Measurements from ENCODE around the gene ERG28. TPM values are rescaled to one million over a fixed set of nuclear protein-coding genes. Genes with fewer than 3 reads are reported as not detected.
"Not testable (repeated sequence)": the region's sequence is repeated elsewhere in the genome, so short reads cannot be mapped to it uniquely, and the experiment has no call there.

Gene ERG28
- total RNA-seq, 2 experiments from 2014 or later, result 13.4 to 14.9 TPM

GRCh38 chr14:75607044-75607443 lies 53.6 kb downstream of the ERG28 start:
- Mint-ChIP-seq H3K27me3 (no peaks in the 10 kb centered on the region), H3K4me3 (no peak overlapping the region), H3K27ac (no peak overlapping the region), H3K36me3 (ENCODE audit: low read depth) (peaks cover 2% of the 10 kb centered on the region), H3K4me1 (ENCODE audit: low read depth) (no peaks in the 10 kb centered on the region), H3K9me3 (peaks cover 9% of the 10 kb centered on the region)
- intact Hi-C loops (cut with micrococcal nuclease), result no loop called here
- TF ChIP-seq, protein P1, sequence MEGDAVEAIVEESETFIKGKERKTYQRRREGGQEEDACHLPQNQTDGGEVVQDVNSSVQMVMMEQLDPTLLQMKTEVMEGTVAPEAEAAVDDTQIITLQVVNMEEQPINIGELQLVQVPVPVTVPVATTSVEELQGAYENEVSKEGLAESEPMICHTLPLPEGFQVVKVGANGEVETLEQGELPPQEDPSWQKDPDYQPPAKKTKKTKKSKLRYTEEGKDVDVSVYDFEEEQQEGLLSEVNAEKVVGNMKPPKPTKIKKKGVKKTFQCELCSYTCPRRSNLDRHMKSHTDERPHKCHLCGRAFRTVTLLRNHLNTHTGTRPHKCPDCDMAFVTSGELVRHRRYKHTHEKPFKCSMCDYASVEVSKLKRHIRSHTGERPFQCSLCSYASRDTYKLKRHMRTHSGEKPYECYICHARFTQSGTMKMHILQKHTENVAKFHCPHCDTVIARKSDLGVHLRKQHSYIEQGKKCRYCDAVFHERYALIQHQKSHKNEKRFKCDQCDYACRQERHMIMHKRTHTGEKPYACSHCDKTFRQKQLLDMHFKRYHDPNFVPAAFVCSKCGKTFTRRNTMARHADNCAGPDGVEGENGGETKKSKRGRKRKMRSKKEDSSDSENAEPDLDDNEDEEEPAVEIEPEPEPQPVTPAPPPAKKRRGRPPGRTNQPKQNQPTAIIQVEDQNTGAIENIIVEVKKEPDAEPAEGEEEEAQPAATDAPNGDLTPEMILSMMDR (IDR thresholded peaks at IDR 0.05), result no peak
- DNase-seq (no peak), ATAC-seq (no peak)
- ChIA-PET CTCF (interaction anchor here (0.6 to 1.1 kb wide), 2 partner anchors 103 to 1004 kb away, joined by 3 to 4 read pairs; no protein-coding TSS in a partner anchor), POLR2A (no interaction called here)

DNA sequence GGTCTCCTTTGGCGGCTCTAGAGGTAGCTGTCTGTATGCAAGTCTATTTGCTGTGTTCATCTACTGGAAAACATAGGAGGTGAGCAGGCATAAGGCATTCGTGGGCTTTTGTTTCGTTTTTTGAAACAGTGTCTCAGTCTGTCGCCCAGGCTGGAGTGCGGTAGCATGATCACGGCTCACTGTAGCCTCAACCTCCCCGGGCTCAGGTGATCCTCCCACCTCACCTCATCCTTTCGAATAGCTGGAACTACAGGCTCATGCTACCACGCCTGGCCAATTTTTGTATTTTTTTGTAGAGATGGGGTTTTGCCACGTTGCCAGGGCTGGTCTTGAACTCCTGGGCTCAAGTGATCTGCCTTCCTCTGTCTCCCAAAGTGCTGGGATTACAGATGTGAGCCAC lies 54.8 kb downstream of the ERG28 start:
- H3K4me1 Mint-ChIP-seq (ENCODE audit: low read depth), result no peaks in the 10 kb centered on the region
- H3K36me3 Mint-ChIP-seq (ENCODE audit: low read depth), result peaks cover 2% of the 10 kb centered on the region
- H3K9me3 Mint-ChIP-seq, result peaks cover 9% of the 10 kb centered on the region
- intact Hi-C loops (cut with micrococcal nuclease), result no loop called here
- ATAC-seq (no peak), DNase-seq (no peak)
- ChIA-PET POLR2A (no interaction called here), CTCF (interaction anchor here (1.0 kb wide), 1 partner anchor 29 kb away, joined by 4 read pairs; no protein-coding TSS in a partner anchor)
- TF ChIP-seq, protein P1 (IDR thresholded peaks at IDR 0.05), result no peak
- H3K27me3 Mint-ChIP-seq, result no peaks in the 10 kb centered on the region
- H3K4me3 Mint-ChIP-seq, result no peak overlapping the region
- no peak overlapping the region for H3K27ac Mint-ChIP-seq

GRCh38 chr14:75604979-75605851 lies 55.5 kb downstream of the ERG28 start:
- intact Hi-C loops (cut with micrococcal nuclease), result no loop called here
- TF ChIP-seq, protein P1 (IDR thresholded peaks at IDR 0.05), result no peak
- ChIA-PET CTCF (interaction anchor here (1.0 kb wide), 1 partner anchor 28 kb away, joined by 4 read pairs; no protein-coding TSS in a partner anchor), POLR2A (no interaction called here)
- no peak overlapping the region for H3K4me3 Mint-ChIP-seq
- H3K27ac Mint-ChIP-seq, result no peak overlapping the region
- peaks cover 9% of the 10 kb centered on the region for H3K9me3 Mint-ChIP-seq
- no peak for ATAC-seq
- H3K27me3 Mint-ChIP-seq, result no peaks in the 10 kb centered on the region
- H3K4me1 Mint-ChIP-seq (ENCODE audit: low read depth), result no peaks in the 10 kb centered on the region
- no peak for DNase-seq
- H3K36me3 Mint-ChIP-seq (ENCODE audit: low read depth), result peaks cover 2% of the 10 kb centered on the region

DNA sequence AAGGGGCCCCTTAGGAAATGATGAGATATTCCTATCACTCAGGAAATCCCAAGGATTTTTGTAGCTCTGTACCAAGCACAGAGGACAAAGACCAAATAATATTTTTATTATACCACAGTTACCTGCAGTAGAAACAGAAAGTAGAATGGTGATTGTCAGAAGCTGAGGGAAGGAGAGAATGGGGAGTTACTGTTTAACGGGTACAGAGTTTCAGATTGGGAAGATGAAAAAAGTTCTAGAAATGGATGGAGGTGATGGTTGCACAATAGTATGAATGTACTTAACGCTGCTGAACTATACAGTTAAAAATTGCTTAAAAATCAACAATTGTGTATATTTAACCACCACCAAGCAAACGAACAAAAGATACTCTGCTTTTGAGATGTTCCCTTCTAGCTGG lies 58.2 kb downstream of the ERG28 start:
- TF ChIP-seq, protein P1 (IDR thresholded peaks at IDR 0.05), result no peak
- H3K4me3 Mint-ChIP-seq, result no peak overlapping the region
- CTCF ChIA-PET, result interaction anchor here (1.3 to 2.4 kb wide), 3 partner anchors 25 to 52 kb away, joined by 4 to 7 read pairs (median 6); partner anchors contain the start of gene FLVCR2
- H3K36me3 Mint-ChIP-seq (ENCODE audit: low read depth), result no peaks in the 10 kb centered on the region
- intact Hi-C loops (cut with micrococcal nuclease), result no loop called here
- DNase-seq (no peak), ATAC-seq (no peak)
- no peaks in the 10 kb centered on the region for H3K4me1 Mint-ChIP-seq (ENCODE audit: low read depth)
- H3K9me3 Mint-ChIP-seq, result peaks cover 4% of the 10 kb centered on the region
- POLR2A ChIA-PET, result interaction anchor here (0.8 kb wide), 1 partner anchor 19 kb away, joined by 3 read pairs; no protein-coding TSS in a partner anchor
- H3K27me3 Mint-ChIP-seq, result no peaks in the 10 kb centered on the region
- H3K27ac Mint-ChIP-seq, result no peak overlapping the region

DNA sequence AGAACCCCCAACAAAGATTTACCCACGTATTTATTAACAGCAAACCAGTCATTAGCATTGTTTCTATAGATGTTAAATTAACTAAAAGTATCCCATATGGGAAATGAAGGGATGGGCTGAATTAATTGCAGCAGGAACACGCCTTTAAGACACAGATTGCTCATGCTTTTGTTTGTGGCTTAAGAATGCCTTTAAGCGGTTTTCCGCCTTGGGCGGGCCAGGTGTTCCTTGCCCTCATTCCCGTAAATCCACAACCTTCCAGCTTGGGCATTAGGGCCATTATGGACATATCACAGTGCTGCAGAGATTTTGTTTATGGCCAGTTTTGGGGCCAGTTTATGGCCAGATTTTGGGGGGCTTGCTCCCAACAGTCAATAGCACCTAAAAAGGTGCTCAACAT lies 59.6 kb downstream of the ERG28 start:
- not testable (repeated sequence) for H3K4me1 Mint-ChIP-seq (ENCODE audit: low read depth); H3K9me3 Mint-ChIP-seq

DNA sequence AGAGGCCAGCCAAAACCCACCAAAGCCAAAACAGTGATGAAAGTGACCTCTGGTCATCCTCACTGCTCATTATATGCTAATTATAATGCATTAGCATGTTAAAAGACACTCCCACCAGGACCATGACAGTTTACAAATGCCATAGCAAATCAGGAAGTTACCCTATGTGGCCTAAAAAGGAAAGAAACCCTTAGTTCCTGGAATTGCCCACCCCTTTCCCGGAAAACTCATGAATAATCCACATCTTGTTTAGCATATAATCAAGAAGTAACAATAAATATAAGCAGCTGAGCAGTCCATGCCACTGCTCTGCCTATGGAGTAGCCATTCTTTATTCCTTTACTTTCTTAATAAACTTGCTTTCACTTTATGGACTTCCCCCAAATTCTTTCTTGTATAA lies 60.6 kb downstream of the ERG28 start:
- peak; percentile 5 for DNase-seq
- CTCF ChIA-PET, result interaction anchor here (1.0 kb wide), 1 partner anchor 54 kb away, joined by 3 read pairs; no protein-coding TSS in a partner anchor
- ATAC-seq; H3K9me3 Mint-ChIP-seq; H3K27ac Mint-ChIP-seq; intact Hi-C loops (cut with micrococcal nuclease); POLR2A ChIA-PET; H3K4me1 Mint-ChIP-seq (ENCODE audit: low read depth); H3K4me3 Mint-ChIP-seq; H3K36me3 Mint-ChIP-seq (ENCODE audit: low read depth); H3K27me3 Mint-ChIP-seq: not testable (repeated sequence)

More for the DNA sequence above, 59.6 kb downstream of the ERG28 start:
- CTCF ChIA-PET, result interaction anchor here (1.0 to 1.4 kb wide), 3 partner anchors 53 to 55 kb away, joined by 3 to 6 read pairs (median 4); no protein-coding TSS in a partner anchor
- H3K27ac Mint-ChIP-seq; H3K27me3 Mint-ChIP-seq; ATAC-seq; H3K4me3 Mint-ChIP-seq; POLR2A ChIA-PET; DNase-seq; H3K36me3 Mint-ChIP-seq (ENCODE audit: low read depth); intact Hi-C loops (cut with micrococcal nuclease): not testable (repeated sequence)

Measured in activated CD8-positive, alpha-beta T cell treated with anti-CD3 and anti-CD28 coated beads for 36 hours (primary cell).